COLO668 (cell line): ENCODE data around the gene CTDSP1.

Experiments used
- DNase-seq: peaks from one replicate; lab custom pipeline; 2025; ENCODE audit not compliant: unreplicated experiment; lab: John Stamatoyannopoulos, UW

CTDSP1 gene

GRCh38 chr2:218382785-218383184 is 16.9 kb upstream of the CTDSP1 start:
- DNase-seq = no peak

DNA sequence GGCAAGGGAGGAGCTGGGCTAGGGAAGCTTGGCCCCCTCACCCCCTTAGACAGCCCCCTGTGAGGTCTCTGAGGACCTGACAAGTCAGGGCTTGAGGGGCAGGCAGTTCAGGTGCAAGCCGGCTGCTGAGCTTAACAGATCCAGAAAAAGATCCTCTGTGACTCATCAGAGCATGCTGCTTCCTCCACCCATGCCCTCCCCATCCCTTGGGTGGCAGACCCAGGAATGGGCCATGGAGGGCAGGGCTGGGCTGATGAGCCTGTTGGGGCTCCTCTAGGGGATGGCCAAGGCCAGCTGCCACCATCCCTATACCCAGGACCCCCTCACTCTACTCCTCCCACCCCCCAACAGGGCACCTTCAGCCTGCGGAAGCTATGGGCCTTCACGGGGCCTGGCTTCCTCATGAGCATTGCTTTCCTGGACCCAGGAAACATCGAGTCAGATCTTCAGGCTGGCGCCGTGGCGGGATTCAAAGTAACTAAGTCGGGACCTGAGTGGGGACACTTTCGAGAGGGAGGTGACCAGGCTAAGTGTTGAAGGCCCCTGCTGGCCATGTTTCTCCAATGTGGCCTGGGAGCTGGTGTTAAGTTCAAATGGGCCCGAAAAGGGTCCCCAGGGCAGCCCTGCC is 15.7 kb upstream of the CTDSP1 start:
- DNase-seq = no peak

DNA sequence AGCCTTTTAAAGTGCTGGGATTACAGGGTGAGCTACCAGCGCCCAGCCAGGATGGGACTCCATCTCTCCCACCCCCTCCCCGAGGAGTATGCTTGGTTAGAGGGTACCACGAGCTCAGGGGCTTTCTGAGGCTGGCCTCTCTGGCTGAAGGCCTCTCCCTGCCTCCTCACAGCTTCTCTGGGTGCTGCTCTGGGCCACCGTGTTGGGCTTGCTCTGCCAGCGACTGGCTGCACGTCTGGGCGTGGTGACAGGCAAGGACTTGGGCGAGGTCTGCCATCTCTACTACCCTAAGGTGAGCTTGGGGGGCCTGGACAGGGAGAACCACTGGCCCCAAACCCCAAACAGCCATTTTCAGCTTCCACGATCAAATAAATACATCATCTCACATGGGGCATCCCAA is 14.7 kb upstream of the CTDSP1 start:
- DNase-seq = no peak

DNA sequence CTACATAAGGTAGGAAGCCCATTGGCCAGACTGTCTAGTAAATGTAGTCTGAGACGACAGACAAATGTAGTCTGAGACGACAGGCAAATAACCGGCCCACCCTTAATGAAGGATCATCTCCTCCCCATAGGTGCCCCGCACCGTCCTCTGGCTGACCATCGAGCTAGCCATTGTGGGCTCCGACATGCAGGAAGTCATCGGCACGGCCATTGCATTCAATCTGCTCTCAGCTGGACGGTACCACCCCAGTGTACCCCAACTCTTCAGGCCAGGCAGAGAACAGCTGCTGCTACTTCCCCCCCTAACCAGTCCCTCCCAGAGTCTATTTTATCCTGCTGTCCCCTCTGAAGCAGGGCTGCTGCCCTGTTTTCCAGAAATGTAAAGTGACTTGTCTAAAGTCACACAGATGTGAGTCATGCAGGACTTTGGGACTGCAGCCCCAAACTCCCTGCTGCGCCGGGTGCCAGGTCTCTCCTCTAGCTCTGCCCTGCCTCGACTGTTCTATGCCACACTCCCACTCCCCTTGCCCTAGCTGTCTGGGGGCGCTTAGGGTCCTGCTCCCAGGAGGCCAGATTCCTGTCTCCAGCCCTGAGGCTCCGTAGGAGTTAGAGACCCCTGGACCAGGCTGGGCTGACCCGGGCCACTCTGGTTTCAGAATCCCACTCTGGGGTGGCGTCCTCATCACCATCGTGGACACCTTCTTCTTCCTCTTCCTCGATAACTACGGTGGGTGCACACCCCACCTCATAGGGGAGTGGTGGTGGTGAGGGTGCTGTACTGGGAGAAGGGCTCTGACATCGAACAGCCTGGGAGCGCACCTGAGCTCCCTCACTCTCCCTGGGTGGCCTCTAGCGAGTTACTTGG is 12.9 kb upstream of the CTDSP1 start:
- no peak for DNase-seq

DNA sequence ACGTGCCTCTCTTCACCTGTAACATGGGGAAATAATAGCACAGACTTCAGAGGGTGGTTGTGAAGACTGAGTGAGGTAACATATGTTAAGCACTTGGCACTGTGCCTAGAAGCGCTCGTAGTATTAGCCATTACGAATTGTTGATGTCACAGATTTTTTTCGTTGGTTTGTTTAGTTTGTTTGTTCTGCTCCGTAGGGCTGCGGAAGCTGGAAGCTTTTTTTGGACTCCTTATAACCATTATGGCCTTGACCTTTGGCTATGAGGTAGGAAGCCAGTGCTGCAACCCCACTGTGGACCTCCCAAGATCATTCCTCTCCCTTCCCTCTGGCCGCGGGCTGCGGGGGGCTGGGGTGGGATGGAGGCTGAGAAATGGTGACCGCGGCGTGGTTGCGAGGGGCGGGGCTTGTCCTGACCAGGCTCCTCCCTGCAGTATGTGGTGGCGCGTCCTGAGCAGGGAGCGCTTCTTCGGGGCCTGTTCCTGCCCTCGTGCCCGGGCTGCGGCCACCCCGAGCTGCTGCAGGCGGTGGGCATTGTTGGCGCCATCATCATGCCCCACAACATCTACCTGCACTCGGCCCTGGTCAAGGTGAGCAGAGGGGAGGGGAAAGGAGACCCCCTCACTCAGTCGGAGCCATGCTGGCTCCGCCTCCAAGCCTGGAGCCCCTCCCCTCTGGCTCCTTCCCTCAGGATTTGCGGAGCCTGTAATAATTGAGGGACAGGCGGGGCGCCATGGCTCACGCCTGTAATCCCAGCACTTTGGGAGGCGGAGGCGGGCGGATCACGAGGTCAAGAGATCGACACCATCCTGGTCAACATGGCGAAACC is 12.1 kb upstream of the CTDSP1 start:
- DNase-seq = peak; percentile 81

- no peak for DNase-seq
Observed at GRCh38 chr2:218389333-218390150, 10.1 kb upstream of the CTDSP1 start.

GRCh38 chr2:218391202-218391601 is 8.5 kb upstream of the CTDSP1 start:
- no peak for DNase-seq

GRCh38 chr2:218392459-218392858 is 7.2 kb upstream of the CTDSP1 start:
- no peak for DNase-seq

- no peak for DNase-seq
Observed at GRCh38 chr2:218392891-218393462, 6.7 kb upstream of the CTDSP1 start.

DNA sequence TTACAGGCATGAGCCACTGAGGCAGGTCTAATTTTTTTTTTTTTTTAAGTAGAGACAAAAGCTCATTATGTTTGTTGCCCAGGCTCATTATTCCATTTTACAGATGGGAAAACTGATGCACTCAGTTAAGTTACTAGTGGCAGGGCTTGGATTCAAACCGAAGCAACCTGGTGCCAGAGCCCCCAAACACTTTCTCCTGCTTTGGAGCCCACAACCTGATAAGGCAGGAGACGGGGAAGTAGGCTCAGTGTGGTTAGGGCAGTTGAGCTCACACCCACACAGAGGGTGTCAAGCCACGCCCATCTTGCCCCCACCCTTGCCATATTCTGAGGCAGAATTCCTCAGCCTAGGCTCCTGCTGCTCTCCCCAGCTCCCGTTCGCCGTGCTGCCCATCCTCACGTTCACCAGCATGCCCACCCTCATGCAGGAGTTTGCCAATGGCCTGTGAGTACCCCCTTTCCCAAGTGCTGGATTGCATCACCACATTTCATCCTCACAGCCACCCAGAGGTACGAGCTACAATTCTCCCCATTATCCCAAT is 5.8 kb upstream of the CTDSP1 start:
- DNase-seq = no peak

GRCh38 chr2:218394298-218395089 is 5.2 kb upstream of the CTDSP1 start:
- no peak for DNase-seq

DNA sequence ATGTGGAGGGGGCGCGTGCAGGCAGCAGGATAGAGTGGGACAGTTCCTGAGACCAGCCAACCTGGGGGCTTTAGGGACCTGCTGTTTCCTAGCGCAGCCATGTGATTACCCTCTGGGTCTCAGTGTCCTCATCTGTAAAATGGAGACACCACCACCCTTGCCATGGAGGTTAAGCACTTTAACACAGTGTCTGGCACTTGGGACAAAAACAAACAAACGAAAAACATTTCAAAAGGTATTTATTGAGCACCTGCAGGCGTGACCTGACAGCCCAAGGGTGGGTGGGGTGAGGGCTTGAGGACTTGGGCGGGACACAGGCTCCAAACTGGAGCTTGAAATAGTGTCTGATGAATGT is 4.6 kb upstream of the CTDSP1 start:
- no peak for DNase-seq

GRCh38 chr2:218395456-218395825 is 4.2 kb upstream of the CTDSP1 start:
- DNase-seq = no peak

DNA sequence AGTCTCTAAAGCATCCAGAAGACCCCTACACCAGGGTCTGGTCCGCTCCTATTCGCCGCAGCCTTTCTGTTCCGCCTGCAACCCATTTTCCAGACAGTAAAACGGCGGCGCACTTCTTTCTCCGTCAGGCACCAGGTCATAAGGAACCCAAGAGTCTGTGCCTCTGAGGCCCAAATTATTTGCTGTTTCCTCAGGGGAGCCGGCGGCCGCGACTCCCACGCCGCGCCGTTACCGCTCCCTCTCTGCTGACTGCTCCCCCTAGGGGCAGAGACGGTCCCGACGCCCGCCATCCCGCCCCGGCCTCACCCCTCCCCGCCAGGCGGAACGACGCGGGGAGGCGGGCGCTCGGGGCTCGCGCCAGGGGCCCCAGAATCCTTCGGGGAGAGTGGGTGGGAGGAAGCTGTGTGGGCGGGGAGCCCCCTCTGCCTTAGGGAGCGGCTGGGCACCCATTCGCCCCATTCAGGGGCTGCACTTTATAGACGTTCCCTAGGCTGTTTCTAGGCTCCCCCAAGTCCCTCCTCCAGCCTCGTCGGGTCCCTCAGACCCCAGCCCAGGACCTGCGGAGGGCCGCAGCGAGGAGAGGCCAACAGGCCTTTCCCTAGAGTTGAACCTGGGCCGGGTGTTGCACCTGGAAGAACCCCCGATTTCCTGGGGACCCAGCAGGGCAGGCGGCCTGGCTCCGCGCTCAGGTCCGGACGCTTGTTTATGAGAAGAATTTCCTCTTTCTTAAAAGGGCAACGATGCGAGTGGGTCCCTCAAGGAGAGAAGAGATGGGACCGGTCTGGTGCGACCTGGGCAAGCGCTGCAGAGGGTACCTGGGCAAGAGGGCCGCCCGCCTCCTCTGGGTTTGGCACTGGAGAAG is 3.6 kb upstream of the CTDSP1 start:
- peak; percentile 92 for DNase-seq

DNA sequence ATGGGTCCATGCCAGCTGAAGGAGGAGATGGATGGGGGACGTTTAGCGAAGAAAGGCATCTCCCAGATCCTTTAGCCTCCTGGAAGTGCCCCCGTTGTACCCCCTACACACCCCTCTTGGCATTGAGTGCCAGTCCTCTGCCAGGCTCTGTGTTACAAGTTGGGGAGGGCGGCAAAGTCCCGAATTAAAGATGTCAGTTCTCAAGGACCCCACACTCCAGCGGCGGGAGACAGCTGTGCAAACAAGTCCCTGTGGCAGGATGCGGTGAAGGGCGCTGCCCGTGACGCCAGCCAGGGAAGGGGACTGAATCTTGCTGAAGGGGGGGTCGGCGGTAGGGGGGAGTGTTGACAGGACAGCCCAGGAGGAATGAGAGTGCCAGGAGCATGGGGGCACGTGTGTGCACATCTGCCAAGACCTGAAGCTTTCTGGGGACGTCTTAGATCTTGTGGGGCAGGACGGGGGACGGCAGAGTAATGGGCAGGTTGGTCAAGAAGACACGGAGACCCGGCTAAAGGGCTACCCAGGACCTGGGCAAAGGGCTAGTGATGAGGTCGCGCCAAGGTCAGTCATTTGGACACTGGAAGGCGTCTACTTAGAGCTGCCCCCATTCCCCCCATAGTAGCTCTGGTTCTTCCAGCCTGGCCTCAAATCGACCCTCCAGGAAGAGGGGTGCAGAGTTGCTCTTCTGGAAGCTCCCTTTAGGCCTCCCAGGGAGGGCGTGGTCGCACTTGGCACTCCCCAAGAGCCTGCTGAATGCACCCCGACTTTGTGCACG is 2.8 kb upstream of the CTDSP1 start:
- peak; percentile 93 for DNase-seq

- DNase-seq = no peak
Observed at GRCh38 chr2:218397463-218397819, 2.2 kb upstream of the CTDSP1 start.

DNA sequence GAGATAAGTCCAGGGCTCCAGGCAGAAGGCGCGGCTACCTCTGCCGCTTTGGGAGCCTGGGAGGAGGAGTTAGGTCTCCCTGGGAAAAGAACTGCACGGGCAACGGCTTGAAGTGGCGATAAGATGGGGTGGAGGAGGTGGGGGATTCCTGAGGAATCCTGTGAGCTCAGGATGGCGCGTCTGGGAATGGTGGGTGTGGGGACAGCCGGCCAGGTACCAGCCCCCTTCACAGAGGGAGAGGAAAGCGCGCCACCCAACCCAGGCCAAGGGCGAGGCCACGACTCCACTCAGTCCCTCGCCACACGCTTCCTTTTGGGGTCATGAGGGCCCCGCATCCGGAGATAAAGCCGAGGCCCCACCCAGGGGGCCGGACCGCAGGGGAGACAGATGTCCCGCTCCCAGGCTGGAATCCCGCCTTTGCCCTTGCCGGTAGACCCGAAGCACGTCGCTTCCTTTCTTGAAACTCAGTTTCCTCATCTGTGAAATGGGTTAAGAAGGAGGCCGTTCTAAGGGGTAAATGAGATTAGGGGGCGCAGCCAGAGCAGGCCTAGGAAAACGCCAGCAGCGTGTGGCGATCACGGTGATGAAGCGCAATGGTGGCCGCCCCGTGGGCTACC is 1.7 kb upstream of the CTDSP1 start:
- peak; percentile 81 for DNase-seq
